ENCODE measurements around the gene ZNF664.

ZNF664 gene

DNA sequence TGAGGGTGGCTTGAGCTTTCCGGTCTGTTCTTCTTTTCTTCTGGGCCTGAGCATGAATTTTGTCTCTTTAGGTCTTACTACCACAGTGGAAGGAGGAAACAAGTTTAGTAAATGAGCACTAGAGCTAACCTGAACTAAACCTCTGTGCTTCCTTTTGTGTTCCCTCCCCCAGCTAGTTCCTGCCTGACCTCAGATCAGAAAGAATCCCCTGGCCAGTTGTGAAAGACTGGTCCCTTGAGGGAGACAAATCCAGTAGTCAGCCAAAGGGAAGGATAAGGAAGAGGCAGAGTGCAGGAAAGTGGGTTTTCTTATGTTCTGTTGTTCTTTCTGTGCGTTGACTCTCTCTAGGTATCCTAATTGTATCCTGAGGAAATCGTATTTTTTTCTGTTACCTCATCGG is 17.5 kb downstream of the ZNF664 start:
- ATAC-seq (no peak), DNase-seq (no peak)

GRCh38 chr12:123991372-123991951 is 18.4 kb downstream of the ZNF664 start:
- ATAC-seq (no peak), DNase-seq (no peak)

- DNase-seq (no peak), ATAC-seq (no peak)
These were observed 19.3 kb downstream of the ZNF664 start for GRCh38 chr12:123992118-123992825.

GRCh38 chr12:123995023-123995748 is 22.2 kb downstream of the ZNF664 start:
- ATAC-seq (peak; percentile 46), DNase-seq (no peak)

DNA sequence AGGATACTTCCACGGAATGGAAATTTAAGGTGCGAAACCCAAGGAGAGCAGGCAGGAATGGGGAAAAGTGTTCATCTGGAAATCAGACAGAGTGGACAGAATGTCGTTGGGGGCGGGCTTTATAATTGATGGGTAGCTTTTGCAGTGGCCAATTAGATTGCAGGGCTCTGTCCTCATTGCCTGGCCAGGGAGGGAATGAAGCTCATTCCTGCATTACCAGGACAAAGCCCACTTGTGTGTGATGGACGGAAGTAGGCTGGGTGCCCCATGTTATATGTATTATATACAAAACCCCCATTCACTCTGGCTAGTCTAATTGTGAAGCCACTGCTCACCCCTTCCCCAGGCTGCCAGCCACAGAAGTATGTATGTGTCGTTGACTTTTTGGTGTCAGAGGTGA is 23.6 kb downstream of the ZNF664 start:
- no peak for DNase-seq
- no peak for ATAC-seq

DNA sequence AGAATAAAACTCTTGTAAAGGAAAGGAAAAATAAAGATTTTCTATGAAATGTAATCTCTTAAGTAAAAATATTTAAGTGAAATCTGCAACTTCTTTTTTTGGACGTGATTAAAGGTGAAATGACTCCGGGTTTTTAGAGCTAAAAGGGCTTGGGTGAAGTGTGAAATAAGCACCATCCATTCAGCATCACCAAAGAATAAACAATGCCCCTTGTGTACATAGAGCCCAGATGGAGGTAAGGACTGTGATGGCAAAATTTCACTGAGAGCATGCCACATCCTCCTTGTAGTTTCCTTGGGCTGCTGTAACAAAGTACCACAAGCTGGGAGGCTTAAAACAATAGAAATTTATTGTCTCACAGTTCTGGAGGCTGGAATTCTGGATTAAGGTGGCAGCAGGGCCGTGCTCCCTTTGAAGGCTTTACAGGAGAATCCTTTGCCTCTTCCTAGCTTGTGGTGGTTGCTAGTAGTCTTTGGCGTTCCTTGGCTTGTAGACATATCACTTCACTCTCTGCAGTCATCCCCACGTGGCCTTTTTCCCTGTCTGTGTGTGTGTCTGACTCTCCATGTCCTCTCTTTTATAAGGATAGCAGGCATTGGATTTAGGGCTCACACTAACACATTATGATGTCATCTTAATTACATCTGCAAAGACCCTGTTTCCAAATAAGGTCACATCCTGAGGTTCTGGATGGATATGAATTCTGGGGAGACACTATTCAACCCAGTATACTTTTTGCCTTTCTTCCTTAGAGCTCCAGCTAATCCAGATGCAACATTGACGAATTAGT is 24.2 kb downstream of the ZNF664 start:
- DNase-seq (no peak), ATAC-seq (no peak)

- ATAC-seq = no peak
- DNase-seq = no peak
These were observed 24.9 kb downstream of the ZNF664 start for GRCh38 chr12:123997908-123998307.

DNA sequence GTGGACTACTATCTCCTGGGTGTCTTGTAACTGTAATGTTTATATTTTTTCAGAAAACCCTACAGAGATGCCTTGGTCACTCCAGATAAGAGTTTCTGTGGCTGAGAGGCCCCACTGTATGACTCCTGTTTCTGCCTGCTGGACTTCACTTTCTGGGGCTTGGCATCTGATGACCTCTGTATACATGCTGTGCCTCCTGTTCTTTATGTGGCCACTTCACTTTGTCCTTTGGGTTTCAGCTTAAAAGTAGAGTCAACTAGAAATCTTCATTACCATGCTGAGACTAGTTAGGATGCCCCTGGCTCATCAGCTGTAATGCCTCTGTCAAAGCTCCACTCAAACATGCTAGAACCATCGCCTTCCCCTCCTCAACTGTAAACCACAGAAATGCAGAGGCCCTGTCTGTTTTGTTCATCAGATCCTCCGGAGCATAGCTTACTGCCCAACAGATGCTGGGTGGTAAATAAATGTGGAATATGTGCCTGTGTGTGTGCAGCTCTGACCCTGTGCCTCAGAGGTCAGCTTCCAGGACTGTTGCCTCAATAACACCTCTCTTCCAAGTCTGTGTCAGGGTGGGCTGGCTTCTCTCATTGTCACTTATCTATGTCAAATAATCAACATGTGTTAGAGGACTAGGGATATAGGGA is 25.5 kb downstream of the ZNF664 start:
- DNase-seq = no peak
- ATAC-seq = no peak

DNA sequence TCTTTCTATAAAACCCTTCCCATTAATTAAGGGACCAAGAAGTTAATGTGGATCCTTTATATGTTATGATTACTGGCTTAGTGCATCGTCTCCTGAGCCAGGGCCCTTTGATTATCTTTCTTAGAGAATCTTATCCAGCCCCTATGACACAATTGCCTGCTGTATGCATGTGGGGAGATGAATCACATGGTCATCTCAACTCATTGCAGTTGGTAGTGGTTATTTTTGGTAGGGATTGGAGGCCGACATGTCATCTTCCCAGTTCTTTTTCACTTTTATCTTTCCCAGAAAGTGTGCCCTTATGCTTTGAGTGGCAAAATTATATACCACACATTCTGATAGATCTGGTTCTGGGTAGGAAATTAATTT is 26.0 kb downstream of the ZNF664 start:
- ATAC-seq (no peak), DNase-seq (no peak)

DNA sequence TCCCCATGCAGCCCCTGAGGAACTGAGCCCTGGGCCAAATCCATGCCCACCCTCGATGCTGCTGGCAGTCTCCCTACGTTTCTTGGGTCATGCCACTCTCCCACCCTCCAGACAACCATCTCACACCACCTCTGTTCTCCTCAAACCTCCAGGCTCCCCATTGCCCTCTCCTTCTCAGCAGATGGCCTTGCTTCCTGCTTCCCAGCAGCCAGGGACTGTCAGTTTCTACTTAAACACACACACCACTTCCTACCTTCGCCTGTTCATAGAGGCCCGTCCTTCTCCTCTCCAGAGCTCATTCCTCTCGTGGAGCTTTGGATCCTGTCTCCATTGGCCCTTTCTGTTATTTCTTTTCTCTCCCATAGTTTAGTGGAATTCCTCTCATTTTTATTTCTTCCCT is 27.1 kb downstream of the ZNF664 start:
- no peak for ATAC-seq
- DNase-seq = no peak

GRCh38 chr12:124001343-124001742 is 28.3 kb downstream of the ZNF664 start:
- no peak for ATAC-seq
- no peak for DNase-seq

GRCh38 chr12:124002021-124002644 is 29.1 kb downstream of the ZNF664 start:
- no peak for DNase-seq
- no peak for ATAC-seq

DNA sequence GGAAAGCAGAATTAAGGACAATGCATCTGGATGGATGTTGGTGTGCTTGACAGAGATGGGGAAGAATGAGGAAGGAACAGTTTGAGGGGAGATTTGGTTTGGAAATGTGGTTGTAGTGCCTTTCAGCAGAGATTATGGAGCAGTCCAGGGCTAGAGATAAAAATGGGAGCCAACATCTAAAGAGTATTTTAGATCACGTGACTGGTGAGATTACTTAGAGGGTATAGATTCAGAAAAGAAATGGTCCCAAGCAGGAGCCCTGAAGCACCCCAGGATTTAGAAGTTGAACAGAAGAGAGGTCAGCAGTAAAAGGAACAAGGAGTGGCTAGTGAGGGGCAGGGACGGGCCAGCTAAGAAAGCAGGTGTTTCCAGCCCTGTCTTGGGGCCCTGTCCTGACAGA is 29.6 kb downstream of the ZNF664 start:
- DNase-seq (no peak), ATAC-seq (no peak)

GRCh38 chr12:124004233-124004875 is 31.3 kb downstream of the ZNF664 start:
- ATAC-seq = no peak
- no peak for DNase-seq

DNA sequence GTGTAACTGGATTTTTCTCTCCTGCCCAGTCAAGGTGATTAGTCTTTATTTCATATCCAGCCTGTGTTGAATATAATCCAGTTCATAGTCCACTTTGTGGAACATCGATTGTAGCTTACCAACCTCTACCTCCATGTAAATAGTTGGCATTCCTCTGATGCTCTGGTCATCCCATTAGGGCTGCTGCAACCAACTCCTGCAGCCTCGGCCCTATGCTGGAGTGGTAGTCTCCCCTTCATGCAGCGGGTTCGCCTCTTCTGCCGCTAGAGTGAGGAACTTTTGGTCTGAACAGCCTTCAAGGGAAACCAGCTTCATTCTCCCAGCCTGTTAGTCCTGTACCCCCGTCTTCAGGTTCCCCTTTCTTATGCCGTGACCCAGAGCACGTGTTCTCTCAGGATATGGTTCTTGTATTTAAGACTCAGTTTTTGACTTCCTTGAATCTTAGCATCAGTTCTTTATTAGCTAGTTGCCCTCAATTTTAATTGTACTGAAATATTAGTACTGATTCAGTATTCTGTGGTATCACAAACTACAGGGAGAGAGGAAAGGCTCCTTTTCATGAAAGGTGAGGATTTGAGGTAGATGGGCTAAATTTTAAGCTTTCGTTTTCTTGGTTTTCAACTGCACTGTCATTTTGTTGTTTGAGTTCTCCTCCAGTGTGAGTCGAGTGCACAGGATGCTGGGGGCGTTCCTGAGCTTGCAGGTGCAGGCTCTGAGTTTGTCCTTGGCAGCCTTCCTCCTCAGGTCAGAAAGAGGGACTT is 33.2 kb downstream of the ZNF664 start:
- DNase-seq = peak; percentile 20
- ATAC-seq = peak; percentile 56

GRCh38 chr12:124006846-124007713 is 34.1 kb downstream of the ZNF664 start:
- ATAC-seq = no peak
- DNase-seq = no peak

DNA sequence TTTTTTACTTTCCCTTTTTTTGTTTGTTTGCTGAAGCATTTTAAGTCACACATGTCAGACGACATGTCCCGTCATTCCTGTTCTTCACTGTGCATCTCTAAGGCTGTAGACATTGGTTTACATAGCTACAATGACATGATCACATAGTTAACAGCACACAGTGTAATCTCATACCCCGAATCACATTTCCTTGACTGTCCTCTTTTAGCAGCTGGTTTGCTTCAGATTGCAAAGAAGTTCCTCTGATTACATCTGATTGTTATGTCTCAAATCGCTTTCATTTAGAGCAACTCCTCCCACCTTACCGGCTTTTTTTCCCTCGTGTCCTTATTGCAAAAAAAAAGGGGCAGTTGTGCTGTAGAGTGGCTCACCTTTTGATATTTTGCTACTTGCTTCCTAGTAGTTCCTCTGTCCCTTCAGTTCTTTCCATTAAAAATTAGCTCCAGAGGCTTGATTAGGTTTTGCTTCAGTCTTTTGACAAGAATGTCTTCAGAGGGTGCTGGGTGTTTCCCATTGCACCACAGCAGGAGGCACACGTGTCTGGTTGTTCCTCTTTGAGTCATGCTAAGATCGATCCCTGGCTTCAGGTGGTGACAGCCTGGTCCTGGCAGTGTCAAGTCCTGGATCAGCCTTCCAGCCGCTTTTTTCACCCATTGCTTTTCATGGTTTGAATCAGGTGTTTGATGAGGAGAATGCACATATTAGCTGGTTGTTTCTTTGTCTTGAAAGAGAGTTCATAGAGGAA is 35.0 kb downstream of the ZNF664 start:
- ATAC-seq (no peak), DNase-seq (no peak)

GRCh38 chr12:124008595-124008994 is 35.6 kb downstream of the ZNF664 start:
- DNase-seq = no peak
- ATAC-seq = no peak

GRCh38 chr12:124009781-124010180 is 36.8 kb downstream of the ZNF664 start:
- ATAC-seq = no peak
- no peak for DNase-seq
